Thymus (tissue), 14 donors: ENCODE data around the gene SF3A2. TPM values are rescaled to one million over a fixed set of nuclear protein-coding genes. Genes with fewer than 3 reads are reported as not detected.
A peak's percentile ranks its signal among the peaks of the same experiment; 100 is the strongest.

Experiments
- DNase-seq, 9 donors: peaks; one replicate each; pipeline ENCODE4 v3.0.0-alpha.2; 2013; ENCODE audit warnings: low spot score in 9 of 9, low read depth in 6 of 9, missing footprints in 1 of 9
- H3K27ac ChIP-seq, 2 donors: one replicate each; pipeline ENCODE4 v1.5.1; 2013; ENCODE audit warnings: control low read depth in 1 of 2, low read depth in 1 of 2, low read length in 1 of 2, mild to moderate bottlenecking in 1 of 2, moderate library complexity in 1 of 2
- H3K27me3 ChIP-seq, 2 donors: one replicate each; pipeline ENCODE4 v1.5.1; 2013; ENCODE audit warnings: low read length in 1 of 2; ENCODE audit not compliant: control insufficient read depth in 2 of 2, insufficient read depth in 1 of 2
- H3K36me3 ChIP-seq, 2 donors: one replicate each; pipeline ENCODE4 v1.5.1; 2013; ENCODE audit warnings: low read length in 1 of 2, mild to moderate bottlenecking in 1 of 2, moderate library complexity in 1 of 2; ENCODE audit not compliant: control insufficient read depth in 2 of 2, insufficient read depth in 2 of 2
- H3K4me1 ChIP-seq, 2 donors: one replicate each; pipeline ENCODE4 v1.5.1; 2013; ENCODE audit warnings: low read length in 2 of 2; ENCODE audit not compliant: control insufficient read depth in 2 of 2, insufficient read depth in 2 of 2
- H3K4me3 ChIP-seq, 2 donors: one replicate each; pipeline ENCODE4 v1.5.1; 2013; ENCODE audit warnings: low read length in 2 of 2, control low read depth in 1 of 2, mild to moderate bottlenecking in 1 of 2
- H3K9me3 ChIP-seq, 2 donors: one replicate each; pipeline ENCODE4 v1.5.1; 2013; ENCODE audit warnings: low read length in 1 of 2, mild to moderate bottlenecking in 1 of 2; ENCODE audit not compliant: control insufficient read depth in 2 of 2, insufficient read depth in 1 of 2
- WGBS: extraction: QIAGEN DNeasy Blood & Tissue Kit; methylation state at CpG from one replicate; pipeline ENCODE4 v1.1.7; 2013; 5-methylcytosine and 5-hydroxymethylcytosine counted together
- long read RNA-seq, 10 donors: transcript quantifications; one replicate each; lab custom pipeline, GENCODE V29; 2026
- polyA plus RNA-seq: library from polyadenylated mRNA; stranded (reverse); fragments of 200-250 nt; gene quantifications from one replicate; pipeline ENCODE4 v1.2.3, GENCODE V29; 2013
- total RNA-seq: library from RNA; stranded (reverse); fragments of 120-200 nt; gene quantifications from one replicate; pipeline ENCODE4 v1.2.4, GENCODE V29; 2013
- donor health status: healthy.

Gene SF3A2
- total RNA-seq, result 18.7 TPM
- polyA plus RNA-seq, result 51.1 TPM
- long read RNA-seq, donor 1, partial matches to known transcripts, result 0 of 2 reads
- long read RNA-seq, donor 1, other reads (novel, unspliced or antisense), result 0 of 2 reads
- long read RNA-seq, donor 2, transcript SF3A2-201 (9 exons, 1,963 nt), result major isoform, 53 of 73 reads
- long read RNA-seq, donor 2, partial matches to known transcripts, result 14 of 73 reads
- long read RNA-seq, donor 2, other reads (novel, unspliced or antisense), result 0 of 73 reads
- long read RNA-seq, donor 3, transcript SF3A2-201 (9 exons, 1,963 nt), result major isoform, 27 of 40 reads
- long read RNA-seq, donor 3, transcript SF3A2-207 (5 exons, 724 nt), result minor isoform, 6 of 40 reads
- long read RNA-seq, donor 3, partial matches to known transcripts, result 6 of 40 reads
- long read RNA-seq, donor 3, other reads (novel, unspliced or antisense), result 0 of 40 reads
- long read RNA-seq, donor 4, transcript SF3A2-201 (9 exons, 1,963 nt), result major isoform, 15 of 25 reads
- long read RNA-seq, donor 4, partial matches to known transcripts, result 8 of 25 reads
- long read RNA-seq, donor 4, other reads (novel, unspliced or antisense), result 0 of 25 reads
- long read RNA-seq, donor 5, transcript SF3A2-201 (9 exons, 1,963 nt), result major isoform, 23 of 37 reads
- long read RNA-seq, donor 5, transcript SF3A2-207 (5 exons, 724 nt), result minor isoform, 5 of 37 reads
- long read RNA-seq, donor 5, partial matches to known transcripts, result 6 of 37 reads
- long read RNA-seq, donor 5, other reads (novel, unspliced or antisense), result 0 of 37 reads
- long read RNA-seq, donor 6, transcript SF3A2-201 (9 exons, 1,963 nt), result major isoform, 16 of 16 reads
- long read RNA-seq, donor 6, partial matches to known transcripts, result 0 of 16 reads
- long read RNA-seq, donor 6, other reads (novel, unspliced or antisense), result 0 of 16 reads
- long read RNA-seq, donor 7, transcript SF3A2-201 (9 exons, 1,963 nt), result major isoform, 16 of 47 reads
- long read RNA-seq, donor 7, partial matches to known transcripts, result 28 of 47 reads
- long read RNA-seq, donor 7, other reads (novel, unspliced or antisense), result 0 of 47 reads
- long read RNA-seq, donor 8, transcript SF3A2-201 (9 exons, 1,963 nt), result major isoform, 24 of 26 reads
- long read RNA-seq, donor 8, partial matches to known transcripts, result 0 of 26 reads
- long read RNA-seq, donor 8, other reads (novel, unspliced or antisense), result 0 of 26 reads
- long read RNA-seq, donor 9, transcript SF3A2-201 (9 exons, 1,963 nt), result major isoform, 12 of 33 reads
- long read RNA-seq, donor 9, partial matches to known transcripts, result 17 of 33 reads
- long read RNA-seq, donor 9, other reads (novel, unspliced or antisense), result 0 of 33 reads
- long read RNA-seq, donor 10, transcript SF3A2-201 (9 exons, 1,963 nt), result major isoform, 23 of 32 reads
- long read RNA-seq, donor 10, partial matches to known transcripts, result 5 of 32 reads
- long read RNA-seq, donor 10, other reads (novel, unspliced or antisense), result 0 of 32 reads

- peak; percentile 92 to 99 (median 96) for DNase-seq
- under 1% methylated on average over 80 of the region's 80 CpGs for WGBS
- H3K27ac ChIP-seq, result peak within 1 kb of the TSS; percentile 99 to 100
- peaks cover 40 to 56% of the 10 kb centered on the region in 2 donors for H3K4me1 ChIP-seq
- peaks cover 33 to 42% of the 10 kb centered on the region in 2 donors for H3K36me3 ChIP-seq
- peaks cover 0 to 3% of the 10 kb centered on the region in 2 donors for H3K9me3 ChIP-seq
- H3K27me3 ChIP-seq, result no peaks in the 10 kb centered on the region
- H3K4me3 ChIP-seq, result peak within 1 kb of the TSS; percentile 88 to 97
Observed at GRCh38 chr19:2236314-2237050, at the start of gene SF3A2, which contains the start of gene PLEKHJ1. Gene SF3A2, plus strand, starts transcription at chr19:2236824. Its CDS starts 6,595 bp downstream, at chr19:2243419. Gene PLEKHJ1, minus strand, starts transcription at chr19:2236329. Its CDS starts 81 bp downstream, at chr19:2236248.

GRCh38 chr19:2187159-2187558, 49.5 kb upstream of the SF3A2 start:
- Histone ChIP-seq H3K36me3 (peaks cover 80 to 89% of the 10 kb centered on the region in 2 donors), H3K4me3 (no peak overlapping the region), H3K27me3 (no peaks in the 10 kb centered on the region), H3K4me1 (peaks cover 5 to 10% of the 10 kb centered on the region in 2 donors), H3K27ac (no peak overlapping the region), H3K9me3 (no peaks in the 10 kb centered on the region)
- DNase-seq, result no peak
- WGBS, result 97% methylated on average over 13 of the region's 13 CpGs

GRCh38 chr19:2188708-2189385, 47.8 kb upstream of the SF3A2 start:
- 98% methylated on average over 19 of the region's 19 CpGs for WGBS
- H3K36me3 ChIP-seq, result peaks cover 81 to 89% of the 10 kb centered on the region in 2 donors

GRCh38 chr19:2189880-2190279, 46.7 kb upstream of the SF3A2 start:
- WGBS, result 96% methylated on average over 16 of the region's 16 CpGs
- Histone ChIP-seq H3K4me3 (no peak overlapping the region), H3K9me3 (no peaks in the 10 kb centered on the region), H3K27ac (no peak overlapping the region), H3K4me1 (peaks cover 5 to 10% of the 10 kb centered on the region in 2 donors), H3K36me3 (peaks cover 84 to 86% of the 10 kb centered on the region in 2 donors), H3K27me3 (no peaks in the 10 kb centered on the region)
- no peak for DNase-seq

More at GRCh38 chr19:2188708-2189385, 47.8 kb upstream of the SF3A2 start:
- peaks cover 5 to 10% of the 10 kb centered on the region in 2 donors for H3K4me1 ChIP-seq
- no peak for DNase-seq
- H3K4me3 ChIP-seq, result no peak overlapping the region
- no peaks in the 10 kb centered on the region for H3K27me3 ChIP-seq
- H3K27ac ChIP-seq, result no peak overlapping the region
- H3K9me3 ChIP-seq, result no peaks in the 10 kb centered on the region

- Histone ChIP-seq H3K4me3 (no peak overlapping the region), H3K27ac (no peak overlapping the region), H3K36me3 (peaks cover 85 to 90% of the 10 kb centered on the region in 2 donors), H3K27me3 (no peaks in the 10 kb centered on the region), H3K4me1 (peaks cover 5 to 10% of the 10 kb centered on the region in 2 donors), H3K9me3 (no peaks in the 10 kb centered on the region)
- DNase-seq, result no peak
- 98% methylated on average over 37 of the region's 37 CpGs for WGBS
Observed at GRCh38 chr19:2190848-2191455, 45.7 kb upstream of the SF3A2 start.

- no peaks in the 10 kb centered on the region for H3K9me3 ChIP-seq
- H3K4me1 ChIP-seq, result peaks cover 5 to 7% of the 10 kb centered on the region in 2 donors
- no peak overlapping the region for H3K27ac ChIP-seq
- no peak overlapping the region for H3K4me3 ChIP-seq
- H3K36me3 ChIP-seq, result peaks cover 83 to 89% of the 10 kb centered on the region in 2 donors
- DNase-seq, result no peak
- 94% methylated on average over 32 of the region's 32 CpGs for WGBS
- H3K27me3 ChIP-seq, result no peaks in the 10 kb centered on the region
Observed at GRCh38 chr19:2191456-2192310, 44.9 kb upstream of the SF3A2 start.

- H3K4me1 ChIP-seq, result peaks cover 3% of the 10 kb centered on the region in 2 donors
- H3K9me3 ChIP-seq, result no peaks in the 10 kb centered on the region
- no peak for DNase-seq
- 99% methylated on average over 17 of the region's 17 CpGs for WGBS
- H3K4me3 ChIP-seq, result no peak overlapping the region
- no peak overlapping the region for H3K27ac ChIP-seq
- H3K36me3 ChIP-seq, result peaks cover 82 to 91% of the 10 kb centered on the region in 2 donors
- no peaks in the 10 kb centered on the region for H3K27me3 ChIP-seq
Observed at GRCh38 chr19:2192862-2193261, 43.8 kb upstream of the SF3A2 start.
